ENCODE results near the gene GK2.

GK2 gene

DNA sequence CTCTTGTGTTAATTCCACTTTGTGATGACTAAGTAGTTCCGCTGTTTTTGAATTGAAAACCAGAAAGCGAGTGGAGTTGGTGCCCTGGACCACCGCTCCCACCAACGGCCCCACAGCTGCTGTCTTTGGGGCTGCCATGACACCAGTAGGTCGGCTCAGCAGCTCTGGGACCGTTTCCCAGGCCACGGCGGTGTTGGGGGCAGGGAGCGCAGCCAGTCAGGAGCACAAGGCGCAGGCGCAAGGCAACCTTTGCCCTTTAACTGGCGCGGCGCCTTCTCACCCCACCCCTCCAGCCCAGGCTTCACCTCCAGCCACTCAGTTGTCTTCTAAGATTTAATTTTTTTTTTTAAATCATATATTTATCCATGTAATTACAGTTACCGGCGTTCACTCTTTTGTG is at the start of gene GK2:
Gene GK2, minus strand, starts transcription at position 166 of the 400 bp plus-strand sequence. Its CDS starts 28 bp downstream, at position 138.
- Histone ChIP-seq H3F3A (ENCODE audit: insufficient read depth) (no peaks in the 10 kb centered on the region), H3K4me2 (ENCODE audit: low read depth, low read length, poor library complexity, severe bottlenecking) (no peak within 1 kb of the TSS), H3K9ac (ENCODE audit: low read length) (no peak within 1 kb of the TSS), H3K27ac (ENCODE audit: low read depth, low read length) (no peak within 1 kb of the TSS), H3K9me2 (replicated peaks; ENCODE audit: insufficient read depth, low read length) (no peaks in the 10 kb centered on the region), H3K9me3 (ENCODE audit: insufficient read depth, low read length) (no peaks in the 10 kb centered on the region), H4K20me1 (ENCODE audit: low read depth, low read length) (no peaks in the 10 kb centered on the region), H3K79me2 (ENCODE audit: insufficient read depth, low read length) (no peaks in the 10 kb centered on the region), H3K4me3 (ENCODE audit: insufficient read depth, low read length, poor library complexity, severe bottlenecking) (no peak within 1 kb of the TSS), H3K36me3 (ENCODE audit: low read length) (no peaks in the 10 kb centered on the region), H2AFZ (ENCODE audit: low read depth, low read length, severe bottlenecking) (no peak within 1 kb of the TSS), H3K27me3 (ENCODE audit: low read length) (no peaks in the 10 kb centered on the region)
- no peak for TF ChIP-seq EZH2phosphoT487 (conservative IDR thresholded peaks at IDR 0.05; ENCODE audit: low read length)
- TF ChIP-seq, protein P1, sequence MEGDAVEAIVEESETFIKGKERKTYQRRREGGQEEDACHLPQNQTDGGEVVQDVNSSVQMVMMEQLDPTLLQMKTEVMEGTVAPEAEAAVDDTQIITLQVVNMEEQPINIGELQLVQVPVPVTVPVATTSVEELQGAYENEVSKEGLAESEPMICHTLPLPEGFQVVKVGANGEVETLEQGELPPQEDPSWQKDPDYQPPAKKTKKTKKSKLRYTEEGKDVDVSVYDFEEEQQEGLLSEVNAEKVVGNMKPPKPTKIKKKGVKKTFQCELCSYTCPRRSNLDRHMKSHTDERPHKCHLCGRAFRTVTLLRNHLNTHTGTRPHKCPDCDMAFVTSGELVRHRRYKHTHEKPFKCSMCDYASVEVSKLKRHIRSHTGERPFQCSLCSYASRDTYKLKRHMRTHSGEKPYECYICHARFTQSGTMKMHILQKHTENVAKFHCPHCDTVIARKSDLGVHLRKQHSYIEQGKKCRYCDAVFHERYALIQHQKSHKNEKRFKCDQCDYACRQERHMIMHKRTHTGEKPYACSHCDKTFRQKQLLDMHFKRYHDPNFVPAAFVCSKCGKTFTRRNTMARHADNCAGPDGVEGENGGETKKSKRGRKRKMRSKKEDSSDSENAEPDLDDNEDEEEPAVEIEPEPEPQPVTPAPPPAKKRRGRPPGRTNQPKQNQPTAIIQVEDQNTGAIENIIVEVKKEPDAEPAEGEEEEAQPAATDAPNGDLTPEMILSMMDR (IDR thresholded peaks at IDR 0.05; ENCODE audit: insufficient read depth, low read length, poor library complexity, severe bottlenecking): no peak

GRCh38 chr4:79455216-79455615 is 47.2 kb upstream of the GK2 start:
- H4K20me1 ChIP-seq (ENCODE audit: low read depth, low read length): no peaks in the 10 kb centered on the region
- no peaks in the 10 kb centered on the region for H3K79me2 ChIP-seq (ENCODE audit: insufficient read depth, low read length)
- no peaks in the 10 kb centered on the region for H3F3A ChIP-seq (ENCODE audit: insufficient read depth)
- no peak overlapping the region for H2AFZ ChIP-seq (ENCODE audit: low read depth, low read length, severe bottlenecking)
- no peaks in the 10 kb centered on the region for H3K36me3 ChIP-seq (ENCODE audit: low read length)
- TF ChIP-seq, protein P1 (IDR thresholded peaks at IDR 0.05; ENCODE audit: insufficient read depth, low read length, poor library complexity, severe bottlenecking): no peak
- TF ChIP-seq EZH2phosphoT487 (conservative IDR thresholded peaks at IDR 0.05; ENCODE audit: low read length): no peak
- H3K27me3 ChIP-seq (ENCODE audit: low read length): no peaks in the 10 kb centered on the region
- no peak overlapping the region for H3K4me3 ChIP-seq (ENCODE audit: insufficient read depth, low read length, poor library complexity, severe bottlenecking)
- no peaks in the 10 kb centered on the region for H3K9me2 ChIP-seq (replicated peaks; ENCODE audit: insufficient read depth, low read length)
- no peaks in the 10 kb centered on the region for H3K9me3 ChIP-seq (ENCODE audit: insufficient read depth, low read length)
- H3K4me2 ChIP-seq (ENCODE audit: low read depth, low read length, poor library complexity, severe bottlenecking): no peak overlapping the region
- no peak overlapping the region for H3K27ac ChIP-seq (ENCODE audit: low read depth, low read length)
- no peak overlapping the region for H3K9ac ChIP-seq (ENCODE audit: low read length)

DNA sequence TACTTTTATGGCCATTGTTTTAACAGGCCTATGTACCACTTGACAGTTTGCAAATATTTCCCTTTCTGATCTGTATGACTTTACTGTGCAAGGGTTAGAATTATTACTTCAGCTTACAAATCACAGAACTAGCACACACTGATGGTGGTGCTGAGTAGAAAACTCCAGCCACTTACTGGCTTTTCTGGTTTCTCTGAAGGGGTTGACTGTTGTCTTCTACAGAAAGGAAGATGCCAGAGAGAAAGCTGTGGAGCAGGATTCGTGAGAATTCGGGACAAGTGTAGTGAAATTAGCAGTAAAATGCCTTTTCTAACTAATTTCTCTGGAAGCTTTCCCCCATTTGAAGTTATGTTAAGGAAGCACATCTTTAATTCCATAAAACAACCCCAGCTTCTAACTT is 46.6 kb upstream of the GK2 start:
- H3K27me3 ChIP-seq (ENCODE audit: low read length): no peaks in the 10 kb centered on the region
- TF ChIP-seq EZH2phosphoT487 (conservative IDR thresholded peaks at IDR 0.05; ENCODE audit: low read length): no peak
- TF ChIP-seq, protein P1 (IDR thresholded peaks at IDR 0.05; ENCODE audit: insufficient read depth, low read length, poor library complexity, severe bottlenecking): no peak
- no peak overlapping the region for H3K27ac ChIP-seq (ENCODE audit: low read depth, low read length)
- H3K4me2 ChIP-seq (ENCODE audit: low read depth, low read length, poor library complexity, severe bottlenecking): no peak overlapping the region
- no peaks in the 10 kb centered on the region for H3K36me3 ChIP-seq (ENCODE audit: low read length)
- no peaks in the 10 kb centered on the region for H3K79me2 ChIP-seq (ENCODE audit: insufficient read depth, low read length)
- no peaks in the 10 kb centered on the region for H3K9me3 ChIP-seq (ENCODE audit: insufficient read depth, low read length)
- H4K20me1 ChIP-seq (ENCODE audit: low read depth, low read length): no peaks in the 10 kb centered on the region
- H3K9ac ChIP-seq (ENCODE audit: low read length): no peak overlapping the region
- no peak overlapping the region for H3K4me3 ChIP-seq (ENCODE audit: insufficient read depth, low read length, poor library complexity, severe bottlenecking)
- H3K9me2 ChIP-seq (replicated peaks; ENCODE audit: insufficient read depth, low read length): no peaks in the 10 kb centered on the region
- no peak overlapping the region for H2AFZ ChIP-seq (ENCODE audit: low read depth, low read length, severe bottlenecking)
- H3F3A ChIP-seq (ENCODE audit: insufficient read depth): no peaks in the 10 kb centered on the region
